Measurements from ENCODE around the gene TEN1. TPM values are rescaled to one million over a fixed set of nuclear protein-coding genes. Genes with fewer than 3 reads are reported as not detected.
"Not testable (repeated sequence)": the region's sequence is repeated elsewhere in the genome, so short reads cannot be mapped to it uniquely, and the experiment has no call there.

TEN1 gene
- total RNA-seq: 31.8 TPM

GRCh38 chr17:75978938-75979704, at the start of gene TEN1, which contains the start of gene ACOX1:
Gene TEN1, plus strand, starts transcription at chr17:75979240. Its CDS starts 6,953 bp downstream, at chr17:75986193.
Gene ACOX1, minus strand, starts transcription at chr17:75979166. Its CDS starts 93 bp downstream, at chr17:75979073.
- peak; percentile 84 to 99 (median 98) for DNase-seq (ENCODE audit: low read depth in 2 of 3, low spot score in 2 of 3)

GRCh38 chr17:75931062-75931461, 48.0 kb upstream of the TEN1 start:
- DNase-seq (ENCODE audit: low read depth in 2 of 3, low spot score in 2 of 3): no peak

- DNase-seq (ENCODE audit: low read depth in 2 of 3, low spot score in 2 of 3): no peak
Observed at GRCh38 chr17:75932852-75933251, 46.2 kb upstream of the TEN1 start.

- no peak for DNase-seq (ENCODE audit: low read depth in 2 of 3, low spot score in 2 of 3)
Observed at GRCh38 chr17:75933808-75934207, 45.2 kb upstream of the TEN1 start.

GRCh38 chr17:75937652-75938051, 41.4 kb upstream of the TEN1 start:
- no peak for DNase-seq (ENCODE audit: low read depth in 2 of 3, low spot score in 2 of 3)

- DNase-seq (ENCODE audit: low read depth in 2 of 3, low spot score in 2 of 3): peak; percentile 65 to 88 (median 84)
Observed at GRCh38 chr17:75940727-75941441, 38.2 kb upstream of the TEN1 start, which contains the start of gene FBF1. Gene FBF1, minus strand, starts transcription at chr17:75941042. Its CDS starts 2,893 bp downstream, at chr17:75938149.

- DNase-seq (ENCODE audit: low read depth in 2 of 3, low spot score in 2 of 3): no peak
Observed at GRCh38 chr17:75941442-75941819, 37.6 kb upstream of the TEN1 start.

- no peak for DNase-seq (ENCODE audit: low read depth in 2 of 3, low spot score in 2 of 3)
Observed at GRCh38 chr17:75942473-75942872, 36.6 kb upstream of the TEN1 start.

GRCh38 chr17:75943491-75943890, 35.5 kb upstream of the TEN1 start:
- no peak for DNase-seq (ENCODE audit: low read depth in 2 of 3, low spot score in 2 of 3)

GRCh38 chr17:75945211-75945610, 33.8 kb upstream of the TEN1 start:
- DNase-seq (ENCODE audit: low read depth in 2 of 3, low spot score in 2 of 3): no peak

GRCh38 chr17:75950421-75950820, 28.6 kb upstream of the TEN1 start:
- DNase-seq (ENCODE audit: low read depth in 2 of 3, low spot score in 2 of 3): no peak

GRCh38 chr17:75950855-75951554, 28.0 kb upstream of the TEN1 start:
- peak in 1 of 3 donors; percentile 23 for DNase-seq (ENCODE audit: low read depth in 2 of 3, low spot score in 2 of 3)

GRCh38 chr17:75959051-75959838, 19.8 kb upstream of the TEN1 start:
- no peak for DNase-seq (ENCODE audit: low read depth in 2 of 3, low spot score in 2 of 3)

GRCh38 chr17:75959839-75960511, 19.1 kb upstream of the TEN1 start:
- no peak for DNase-seq (ENCODE audit: low read depth in 2 of 3, low spot score in 2 of 3)

GRCh38 chr17:75965468-75965867, 13.6 kb upstream of the TEN1 start:
- DNase-seq (ENCODE audit: low read depth in 2 of 3, low spot score in 2 of 3): no peak

- not testable (repeated sequence) for DNase-seq (ENCODE audit: low read depth in 2 of 3, low spot score in 2 of 3)
Observed at GRCh38 chr17:75969044-75969443, 10.0 kb upstream of the TEN1 start.

GRCh38 chr17:75970011-75970523, 9.0 kb upstream of the TEN1 start:
- no peak for DNase-seq (ENCODE audit: low read depth in 2 of 3, low spot score in 2 of 3)

GRCh38 chr17:75970626-75971025, 8.4 kb upstream of the TEN1 start:
- no peak for DNase-seq (ENCODE audit: low read depth in 2 of 3, low spot score in 2 of 3)

- not testable (repeated sequence) for DNase-seq (ENCODE audit: low read depth in 2 of 3, low spot score in 2 of 3)
Observed at GRCh38 chr17:75975187-75975586, 3.9 kb upstream of the TEN1 start.

- DNase-seq (ENCODE audit: low read depth in 2 of 3, low spot score in 2 of 3): no peak
Observed at GRCh38 chr17:75975757-75976174, 3.3 kb upstream of the TEN1 start.
